HUES64 (cell line): Measurements from ENCODE around the gene POLDIP2.

Source experiments
- H3K27ac ChIP-seq: 2 replicates; pipeline ENCODE4 v1.7.0; 2013; ENCODE audit warnings: low read depth, low read length, inconsistent platforms
- H3K27me3 ChIP-seq: 2 replicates; pipeline ENCODE4 v1.6.1; 2013; ENCODE audit warnings: mild to moderate bottlenecking, low read length; ENCODE audit not compliant: insufficient read depth
- H3K36me3 ChIP-seq: 2 replicates; pipeline ENCODE4 v1.6.1; 2013; ENCODE audit warnings: mild to moderate bottlenecking, low read length; ENCODE audit not compliant: insufficient read depth
- H3K4me1 ChIP-seq: 2 replicates; pipeline ENCODE4 v1.6.1; 2013; ENCODE audit warnings: mild to moderate bottlenecking, low read length, moderate library complexity; ENCODE audit not compliant: insufficient read depth
- H3K4me3 ChIP-seq: 2 replicates; pipeline ENCODE4 v1.5.1; 2013; ENCODE audit warnings: mild to moderate bottlenecking, low read length, moderate library complexity
- H3K9ac ChIP-seq: 2 replicates; pipeline ENCODE4 v1.6.1; 2013; ENCODE audit warnings: mild to moderate bottlenecking, low read depth, low read length
- H3K9me3 ChIP-seq: 2 replicates; pipeline ENCODE4 v1.6.1; 2013; ENCODE audit warnings: low read depth, low read length; ENCODE audit not compliant: insufficient read depth
- WGBS: fragments of 150-250, 120-280 bp; methylation state at CpG from one replicate; pipeline ENCODE4 v1.1.7; 2013; ENCODE audit warnings: missing lambda C conversion rate; 5-methylcytosine and 5-hydroxymethylcytosine counted together

The POLDIP2 gene

DNA sequence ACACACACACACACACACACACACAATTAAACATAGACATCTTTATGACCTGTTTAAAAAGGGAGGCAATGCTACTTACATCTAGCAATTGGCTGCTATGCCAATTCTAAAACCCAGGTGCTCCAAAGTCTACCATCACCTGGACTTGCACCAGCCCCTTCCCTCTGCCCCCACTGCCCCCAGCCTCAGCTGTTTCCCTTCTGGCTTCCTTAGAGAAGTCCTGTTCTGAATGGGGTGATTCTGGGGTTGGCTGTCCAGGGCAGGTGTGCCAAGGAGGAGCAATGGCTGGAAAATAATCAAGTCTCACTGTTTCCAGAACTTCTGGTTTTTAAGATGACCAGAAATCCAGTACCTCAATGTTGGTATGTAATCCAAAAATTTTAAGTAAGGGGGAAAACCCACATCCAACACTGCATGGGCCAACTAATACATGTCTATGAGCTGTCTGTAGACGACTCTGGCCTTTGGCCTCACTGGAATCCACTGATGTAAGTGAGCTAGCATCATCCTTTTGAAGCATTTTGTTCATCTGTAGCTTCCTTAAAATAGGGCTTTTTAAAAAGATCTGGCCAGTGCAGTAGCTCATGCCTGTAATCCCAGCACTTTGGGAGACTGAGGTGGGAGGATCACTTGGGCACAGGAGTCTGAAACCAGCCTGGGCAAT lies 24.1 kb downstream of the POLDIP2 start:
- WGBS: 88% methylated on average over 1 of the region's 1 CpG
- peaks cover 18% of the 10 kb centered on the region for H3K36me3 ChIP-seq
- H3K27ac ChIP-seq: no peak overlapping the region
- no peak overlapping the region for H3K9ac ChIP-seq
- no peak overlapping the region for H3K4me3 ChIP-seq
- peaks cover 12% of the 10 kb centered on the region; the same call in 1 of the 2 replicates for H3K4me1 ChIP-seq
- no peaks in the 10 kb centered on the region for H3K9me3 ChIP-seq
- no peaks in the 10 kb centered on the region for H3K27me3 ChIP-seq

- Histone ChIP-seq H3K9me3 (no peaks in the 10 kb centered on the region), H3K36me3 (peaks cover 31% of the 10 kb centered on the region), H3K4me3 (no peak overlapping the region), H3K27me3 (no peaks in the 10 kb centered on the region), H3K27ac (no peak overlapping the region), H3K4me1 (peaks cover 8% of the 10 kb centered on the region; the same call in 1 of the 2 replicates), H3K9ac (no peak overlapping the region)
- 91% methylated on average over 6 of the region's 6 CpGs for WGBS
Measured at GRCh38 chr17:28331891-28332420, 25.4 kb downstream of the POLDIP2 start.

DNA sequence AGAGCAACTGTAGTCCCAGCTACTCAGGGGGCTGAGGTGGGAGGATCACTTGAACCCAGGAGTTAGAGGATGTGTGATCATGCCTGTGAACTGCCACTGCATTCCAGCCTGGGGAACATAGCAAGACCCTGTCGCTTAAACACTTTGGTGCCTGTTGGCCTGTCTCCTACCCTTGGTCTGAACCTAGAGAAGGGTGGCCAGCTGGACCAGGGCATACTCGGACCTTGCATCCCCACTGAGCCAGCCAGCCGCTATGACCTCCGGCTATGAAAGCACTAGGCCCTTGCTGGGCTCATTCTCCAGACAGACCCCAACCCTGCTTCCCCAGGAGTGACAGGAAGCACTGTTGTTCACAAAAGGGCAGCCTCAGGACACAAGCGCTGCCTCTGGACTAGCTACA lies 26.7 kb downstream of the POLDIP2 start:
- Histone ChIP-seq H3K9me3 (no peaks in the 10 kb centered on the region), H3K9ac (no peak overlapping the region), H3K27ac (no peak overlapping the region), H3K4me1 (0 out of 2 replicates have a peak, but pooled peaks cover 3% of the 10 kb centered on the region), H3K4me3 (no peak overlapping the region), H3K27me3 (no peaks in the 10 kb centered on the region), H3K36me3 (peaks cover 43% of the 10 kb centered on the region)
- 91% methylated on average over 5 of the region's 5 CpGs for WGBS

DNA sequence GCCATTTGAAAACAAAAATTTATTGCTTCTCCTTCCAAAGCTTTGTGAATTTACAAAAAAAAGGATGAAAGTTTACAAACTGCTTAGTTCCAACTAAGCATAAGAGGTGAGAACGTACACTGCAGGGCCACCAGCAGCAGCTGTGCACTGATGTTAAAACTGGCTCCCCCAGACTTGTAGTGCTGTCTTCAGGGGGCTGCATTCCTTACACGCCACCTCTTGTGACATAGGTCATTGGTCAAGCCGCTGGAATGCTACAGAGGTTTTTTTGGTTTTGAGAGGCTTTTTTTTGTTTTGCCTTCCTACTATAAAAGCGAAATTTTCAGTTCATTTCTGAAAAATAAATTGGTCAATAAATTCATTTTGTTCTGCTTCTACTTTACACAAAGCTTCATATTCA lies 29.0 kb downstream of the POLDIP2 start:
- Histone ChIP-seq H3K36me3 (peaks cover 53% of the 10 kb centered on the region), H3K9me3 (no peaks in the 10 kb centered on the region), H3K27me3 (no peaks in the 10 kb centered on the region), H3K4me1 (peaks cover 7% of the 10 kb centered on the region; the same call in 1 of the 2 replicates), H3K9ac (no peak overlapping the region), H3K27ac (peak overlapping the region; percentile 30; the same call in 1 of the 2 replicates), H3K4me3 (no peak overlapping the region)
- WGBS: 77% methylated on average over 3 of the region's 4 CpGs

DNA sequence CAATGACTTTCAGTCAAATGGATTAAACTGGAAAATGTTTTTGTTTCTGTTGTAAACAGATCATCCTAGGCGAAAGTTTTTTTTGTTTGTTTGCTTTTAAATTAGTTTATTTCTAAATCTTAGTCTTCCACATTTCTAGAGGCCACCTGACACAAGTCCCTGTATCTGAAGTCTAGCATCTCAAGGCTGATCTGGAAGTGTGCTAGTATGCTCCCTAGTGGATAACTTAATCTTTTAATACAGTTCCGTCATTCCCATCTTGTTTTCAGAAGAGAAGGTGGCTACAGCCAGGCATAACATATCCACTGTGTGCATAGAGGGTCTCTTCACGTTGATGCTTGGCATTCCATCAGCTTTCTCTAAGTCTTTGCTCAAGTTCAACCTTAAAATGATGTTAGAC lies 29.6 kb downstream of the POLDIP2 start:
- no peak overlapping the region for H3K4me3 ChIP-seq
- H3K27me3 ChIP-seq: no peaks in the 10 kb centered on the region
- no peaks in the 10 kb centered on the region for H3K9me3 ChIP-seq
- WGBS: 89% methylated on average over 3 of the region's 3 CpGs
- H3K36me3 ChIP-seq: peaks cover 56% of the 10 kb centered on the region
- no peak overlapping the region for H3K9ac ChIP-seq
- peaks cover 7% of the 10 kb centered on the region; the same call in 1 of the 2 replicates for H3K4me1 ChIP-seq
- no peak overlapping the region for H3K27ac ChIP-seq

GRCh38 chr17:28327031-28327607 lies 30.2 kb downstream of the POLDIP2 start:
- no peaks in the 10 kb centered on the region for H3K27me3 ChIP-seq
- no peaks in the 10 kb centered on the region for H3K9me3 ChIP-seq
- 98% methylated on average over 9 of the region's 9 CpGs for WGBS
- H3K4me3 ChIP-seq: no peak overlapping the region
- peaks cover 61% of the 10 kb centered on the region for H3K36me3 ChIP-seq
- no peak overlapping the region for H3K9ac ChIP-seq
- H3K4me1 ChIP-seq: peaks cover 7% of the 10 kb centered on the region; the same call in 1 of the 2 replicates
- H3K27ac ChIP-seq: no peak overlapping the region

GRCh38 chr17:28326114-28326513 lies 31.2 kb downstream of the POLDIP2 start:
- Histone ChIP-seq H3K36me3 (peaks cover 59% of the 10 kb centered on the region), H3K27ac (no peak overlapping the region), H3K4me1 (peaks cover 7% of the 10 kb centered on the region; the same call in 1 of the 2 replicates)

GRCh38 chr17:28325211-28325610 lies 32.1 kb downstream of the POLDIP2 start:
- peaks cover 16% of the 10 kb centered on the region for H3K4me1 ChIP-seq
- H3K27me3 ChIP-seq: no peaks in the 10 kb centered on the region
- peaks cover 68% of the 10 kb centered on the region for H3K36me3 ChIP-seq
- no peaks in the 10 kb centered on the region for H3K9me3 ChIP-seq
- H3K27ac ChIP-seq: no peak overlapping the region
- no peak overlapping the region for H3K9ac ChIP-seq
- no peak overlapping the region for H3K4me3 ChIP-seq
- WGBS: 95% methylated on average over 5 of the region's 5 CpGs

More at GRCh38 chr17:28326114-28326513, 31.2 kb downstream of the POLDIP2 start:
- H3K9ac ChIP-seq: no peak overlapping the region
- H3K9me3 ChIP-seq: no peaks in the 10 kb centered on the region
- no peaks in the 10 kb centered on the region for H3K27me3 ChIP-seq
- H3K4me3 ChIP-seq: no peak overlapping the region
- 96% methylated on average over 7 of the region's 7 CpGs for WGBS

DNA sequence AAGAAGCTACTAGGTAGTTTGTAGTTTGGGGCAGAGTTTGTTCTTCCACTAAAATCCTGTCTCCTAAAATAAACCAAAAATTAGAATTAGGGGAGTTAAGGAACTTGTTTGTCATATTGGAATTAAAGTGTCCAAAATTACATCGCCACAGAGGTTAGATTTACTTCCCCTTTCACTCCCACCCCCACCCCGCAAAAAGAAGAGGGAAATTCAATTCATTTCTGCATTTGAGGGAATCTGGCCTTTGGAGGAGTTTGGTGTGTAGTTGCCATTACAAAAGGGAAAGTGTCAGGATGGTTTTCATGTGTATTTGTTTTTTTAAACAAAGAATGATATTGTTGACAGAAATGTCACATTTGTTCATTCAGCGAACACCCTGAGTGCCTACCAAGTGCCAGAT lies 32.5 kb downstream of the POLDIP2 start:
- H3K4me1 ChIP-seq: peaks cover 17% of the 10 kb centered on the region
- no peak overlapping the region for H3K9ac ChIP-seq
- H3K4me3 ChIP-seq: no peak overlapping the region
- H3K36me3 ChIP-seq: peaks cover 68% of the 10 kb centered on the region
- H3K9me3 ChIP-seq: no peaks in the 10 kb centered on the region
- H3K27me3 ChIP-seq: no peaks in the 10 kb centered on the region
- H3K27ac ChIP-seq: no peak overlapping the region
- WGBS: over 99% methylated on average over 2 of the region's 3 CpGs

DNA sequence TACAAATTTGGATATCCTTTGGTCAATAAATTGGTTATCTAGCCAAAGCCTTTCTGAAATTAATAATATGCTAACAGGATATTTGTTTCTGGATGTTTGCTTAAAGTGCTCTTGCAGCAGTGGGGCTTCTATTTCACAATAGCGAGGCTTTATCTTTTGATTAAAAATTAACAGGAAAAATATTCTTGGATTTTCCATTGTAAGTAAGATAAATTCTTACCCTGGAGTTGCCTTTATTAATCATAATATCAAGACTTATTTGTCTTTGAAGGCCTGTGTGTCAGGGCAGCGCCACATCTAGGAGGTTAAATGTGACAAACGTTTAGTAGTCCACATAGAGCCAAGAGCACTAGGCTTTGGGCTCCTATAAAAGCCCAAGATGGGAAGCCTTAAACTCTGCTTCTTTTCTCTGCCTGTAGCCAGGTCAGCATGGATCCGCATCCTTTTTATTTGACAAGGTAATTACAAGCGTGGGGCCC lies 33.0 kb downstream of the POLDIP2 start:
- Histone ChIP-seq H3K36me3 (peaks cover 65% of the 10 kb centered on the region), H3K27me3 (no peaks in the 10 kb centered on the region), H3K4me1 (peaks cover 17% of the 10 kb centered on the region)

More for the DNA sequence above, 33.0 kb downstream of the POLDIP2 start:
- WGBS: 93% methylated on average over 5 of the region's 5 CpGs
- H3K9ac ChIP-seq: no peak overlapping the region
- no peak overlapping the region for H3K27ac ChIP-seq
- no peaks in the 10 kb centered on the region for H3K9me3 ChIP-seq
- no peak overlapping the region for H3K4me3 ChIP-seq
